Anterior cingulate cortex (tissue), 58 donors: Measurements from ENCODE around the gene SYT6.

Experiments
- DNase-seq, 58 donors: peaks; one replicate each; lab custom pipeline; 2025; lab: John Stamatoyannopoulos, UW

The SYT6 gene

DNA sequence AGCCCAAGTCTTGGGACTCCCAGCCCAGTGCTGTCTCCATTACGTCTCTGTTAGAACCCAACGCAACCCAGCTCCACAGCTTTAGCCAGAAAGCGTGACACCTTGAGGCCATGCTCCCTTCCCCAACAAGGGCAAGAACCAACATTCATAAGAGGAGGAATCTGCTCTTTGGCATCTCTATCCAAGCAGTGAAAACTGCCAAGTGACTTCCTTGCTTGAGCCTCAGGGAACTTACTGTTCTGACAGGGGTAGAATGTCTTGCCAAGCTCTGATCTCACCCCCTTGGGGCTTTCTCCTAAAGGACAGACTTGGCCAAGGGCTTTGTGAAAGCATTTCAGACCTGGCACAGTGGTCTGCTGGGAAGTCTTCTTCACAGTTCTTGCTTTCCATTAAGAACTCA lies 56.6 kb downstream of the SYT6 start:
- DNase-seq: no peak

DNA sequence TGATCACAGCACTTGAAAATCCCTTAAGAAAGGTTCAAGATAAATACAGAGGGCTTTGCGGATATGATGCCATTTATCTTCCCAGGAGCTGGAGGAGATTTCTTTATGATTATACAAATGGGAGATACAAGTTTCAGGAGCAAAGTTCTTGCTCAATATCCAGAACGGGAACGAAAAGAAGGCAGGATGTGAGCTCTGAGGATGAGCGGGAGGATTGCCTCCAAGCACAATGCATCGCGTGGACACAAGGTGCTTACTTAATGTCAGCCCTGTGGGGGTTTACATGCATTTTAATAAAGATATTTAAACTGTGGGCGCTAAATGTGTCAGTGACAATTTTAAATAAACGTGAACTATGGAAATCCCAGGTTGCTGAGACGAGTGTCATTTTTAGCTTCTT lies 59.0 kb downstream of the SYT6 start:
- DNase-seq: no peak

DNA sequence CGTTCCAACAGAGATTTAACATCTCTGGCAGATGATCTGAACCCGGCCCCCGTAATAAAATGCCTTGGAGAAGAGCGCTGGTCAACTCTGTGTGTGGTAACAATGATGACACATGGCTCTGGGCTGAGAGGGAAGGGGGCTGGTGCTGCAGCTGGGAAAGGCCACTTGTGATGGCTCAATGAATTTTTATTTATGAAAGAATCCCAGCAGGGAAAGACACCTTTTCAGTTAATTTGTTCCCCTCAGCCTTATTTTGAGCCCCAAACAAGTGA lies 59.4 kb downstream of the SYT6 start:
- DNase-seq: no peak

DNA sequence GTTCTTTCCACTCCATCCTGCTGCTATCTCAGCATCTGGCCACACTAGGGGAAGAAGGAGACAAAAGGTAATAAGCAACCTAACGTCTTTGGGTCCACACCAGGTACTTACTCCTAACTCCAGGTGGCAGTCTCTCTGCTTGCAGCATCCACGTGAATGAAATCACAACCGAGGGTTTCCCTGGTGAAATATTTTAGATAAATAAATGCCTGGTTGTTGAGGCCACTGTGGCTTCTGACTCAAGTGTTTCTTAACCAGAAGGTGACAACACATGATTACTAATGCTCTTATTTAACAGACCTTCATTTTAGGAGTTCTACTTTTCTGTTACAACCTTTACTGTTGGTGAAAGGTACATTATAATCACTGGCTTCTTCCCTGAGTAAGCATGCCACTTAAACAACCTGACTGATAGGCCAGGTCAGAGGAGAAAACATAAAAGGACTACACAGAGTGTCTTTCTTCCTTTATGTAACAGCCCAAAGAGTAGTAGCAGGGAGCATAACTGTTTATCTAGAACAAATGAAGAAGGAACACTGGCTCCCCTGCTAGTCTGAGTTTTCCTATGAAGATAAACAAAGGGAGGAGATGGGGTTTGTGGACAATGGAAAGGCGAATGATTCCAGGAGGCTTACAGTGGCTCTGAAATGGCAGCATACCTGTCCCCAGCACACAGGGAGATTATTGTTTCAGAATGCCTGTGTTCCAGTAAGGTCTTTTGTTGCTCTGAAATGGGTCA lies 59.9 kb downstream of the SYT6 start:
- DNase-seq: no peak

- DNase-seq: no peak
These were observed 61.2 kb downstream of the SYT6 start for GRCh38 chr1:114092186-114093062.

DNA sequence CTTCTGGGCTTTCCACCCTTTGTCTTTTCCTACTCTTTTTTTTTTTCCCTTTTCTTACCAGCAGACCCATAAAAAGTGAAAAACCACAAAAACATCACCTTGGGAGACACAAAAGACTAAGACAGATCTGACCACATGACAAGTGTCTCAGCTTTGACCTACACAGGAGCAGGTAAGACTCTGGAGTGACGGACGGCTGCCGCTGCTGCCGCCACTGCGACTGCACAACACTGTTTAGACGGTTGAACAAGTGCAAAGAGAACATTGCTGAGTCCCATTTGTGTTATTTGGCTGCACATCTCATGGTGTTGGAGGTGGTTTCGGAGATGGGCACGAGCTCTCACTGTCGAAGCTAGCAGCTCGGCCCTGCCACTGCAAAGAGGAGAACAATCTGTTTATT lies 62.0 kb downstream of the SYT6 start:
- no peak for DNase-seq

DNA sequence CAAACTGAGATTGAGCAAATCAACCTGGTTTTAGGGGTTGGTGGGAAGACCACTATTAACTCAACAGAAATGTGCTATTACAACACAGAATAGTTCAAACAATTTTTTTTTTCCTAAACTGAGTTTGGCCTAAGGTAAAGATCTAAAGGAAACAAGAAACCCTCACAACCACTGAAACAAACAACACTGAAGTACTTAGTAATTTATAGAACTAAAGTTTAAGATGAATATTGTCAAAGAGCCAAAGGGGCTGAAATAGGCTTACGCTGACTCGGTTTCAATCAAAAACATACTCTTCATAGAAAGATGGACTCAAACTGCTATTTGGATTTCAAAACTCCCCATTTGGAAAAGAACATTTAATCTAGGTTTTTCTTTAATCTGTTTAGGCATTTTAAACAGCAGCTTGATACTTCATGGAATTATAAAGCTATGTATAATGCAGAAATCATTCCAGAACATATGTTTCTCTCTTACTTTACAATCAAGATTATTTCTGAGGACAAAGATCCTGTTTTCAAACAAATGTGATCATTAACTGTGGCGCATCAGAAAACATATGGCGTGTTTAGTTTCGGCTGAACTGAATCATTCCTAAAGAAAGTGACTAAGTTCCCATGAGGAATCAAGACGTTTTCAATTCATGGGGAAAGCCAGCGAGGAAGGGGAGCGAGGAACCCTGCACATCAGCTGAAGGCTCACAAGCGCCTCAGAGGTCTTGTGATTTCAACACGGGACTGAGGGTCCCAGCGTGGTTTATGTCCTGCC lies 62.7 kb downstream of the SYT6 start:
- DNase-seq: no peak

DNA sequence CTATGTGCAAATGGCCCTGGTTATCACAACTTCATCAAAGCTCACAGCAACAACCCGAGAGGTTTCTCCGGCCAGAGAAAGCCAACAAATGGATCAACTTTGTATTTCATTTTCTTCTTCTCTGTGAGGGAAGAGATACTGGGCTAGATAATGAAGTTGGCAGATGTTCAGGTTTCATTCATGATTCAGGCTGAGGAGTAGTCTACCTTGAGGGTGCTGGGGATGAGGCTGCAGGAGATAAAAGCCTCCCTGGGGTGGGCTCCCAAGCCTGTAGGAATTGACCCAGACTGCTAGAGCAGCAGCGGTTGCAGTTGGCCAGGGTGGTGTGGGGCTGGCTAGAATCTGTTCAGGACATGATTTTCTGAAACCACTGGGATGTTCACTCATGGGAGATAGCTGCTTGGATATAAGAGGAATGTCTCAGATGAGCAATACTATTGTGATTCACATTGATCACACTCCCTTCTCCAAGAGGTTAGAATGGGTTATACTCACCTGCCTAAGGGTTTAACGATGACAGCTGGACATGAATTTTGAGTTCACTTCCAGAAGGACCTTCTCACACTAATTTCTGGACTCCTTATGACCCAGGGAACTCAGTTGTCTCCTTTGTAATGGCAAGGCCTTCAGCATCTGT lies 64.0 kb downstream of the SYT6 start:
- no peak for DNase-seq

- no peak for DNase-seq
These were observed 65.0 kb downstream of the SYT6 start for GRCh38 chr1:114088392-114089299.

- no peak for DNase-seq
These were observed 66.2 kb downstream of the SYT6 start for GRCh38 chr1:114087495-114087894.

DNA sequence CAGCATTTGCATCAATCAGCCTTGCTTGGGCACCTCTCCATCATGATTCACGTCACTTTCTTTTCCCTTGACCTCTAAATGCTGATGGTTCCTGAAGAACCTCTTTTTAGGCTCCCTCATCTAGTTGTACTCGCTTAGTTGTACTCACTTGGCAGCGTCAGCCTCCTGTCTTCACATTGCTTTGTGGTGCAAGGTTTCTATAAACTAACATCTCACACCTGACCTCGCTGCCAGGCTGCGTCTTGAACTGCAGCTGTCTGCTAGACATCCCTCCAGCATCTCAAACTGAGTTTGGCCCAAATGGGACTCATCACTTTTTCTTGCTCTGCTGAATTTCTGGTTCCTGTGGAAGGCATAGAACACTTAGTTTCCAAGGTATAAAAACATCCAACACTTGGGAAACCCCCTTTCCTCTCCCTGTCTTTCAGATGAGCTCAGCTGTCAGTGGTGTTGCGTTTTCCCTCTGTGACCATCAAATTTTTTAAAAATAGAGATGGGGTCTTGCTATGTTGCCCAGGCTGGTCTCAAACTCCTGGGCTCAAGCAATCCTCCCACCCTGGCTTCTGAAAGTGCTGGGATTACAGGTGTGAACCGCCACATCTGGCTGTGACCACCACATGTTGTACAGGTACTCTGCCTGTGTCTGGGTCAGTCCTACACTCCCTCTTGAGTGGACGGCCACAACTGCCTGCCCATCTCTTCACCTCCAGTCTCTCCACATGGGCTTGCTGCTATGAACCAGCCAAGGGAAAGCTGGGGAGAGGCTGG lies 66.9 kb downstream of the SYT6 start:
- DNase-seq: no peak

DNA sequence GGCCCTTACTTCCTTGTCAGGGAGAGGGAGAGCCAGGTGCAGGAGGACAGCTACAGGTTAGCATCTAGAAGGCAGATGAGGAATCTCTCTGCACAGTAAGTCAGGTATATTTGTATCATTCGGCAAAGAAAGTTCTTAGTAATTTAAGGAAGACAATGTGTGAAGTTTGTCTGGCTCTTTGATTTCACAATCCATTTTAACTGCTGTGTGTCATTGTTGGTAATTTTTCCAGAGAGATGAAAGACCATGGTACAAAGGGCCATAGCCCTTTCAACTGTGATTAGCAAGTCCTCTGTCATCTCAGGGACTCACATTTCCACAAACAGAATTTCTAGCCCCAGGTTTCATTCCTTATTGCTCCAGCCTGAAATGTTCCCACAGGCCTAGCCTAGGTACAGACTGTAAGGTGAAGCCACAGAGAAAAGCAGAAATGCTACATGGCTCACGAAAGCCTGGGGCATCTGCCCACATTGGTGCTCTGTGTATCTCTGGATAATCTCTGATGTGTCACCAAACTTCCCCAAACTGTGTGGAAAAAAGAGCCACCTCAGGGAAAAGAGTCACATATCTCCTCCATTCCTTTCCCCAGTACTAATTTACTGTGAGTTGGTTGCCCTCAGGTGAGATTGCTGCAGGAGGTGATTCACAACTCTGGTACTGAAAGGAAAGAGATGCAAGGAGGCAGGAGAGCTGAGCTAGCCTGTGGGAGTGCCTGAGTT lies 70.6 kb downstream of the SYT6 start:
- no peak for DNase-seq

GRCh38 chr1:114082304-114082630 lies 71.4 kb downstream of the SYT6 start:
- no peak for DNase-seq

DNA sequence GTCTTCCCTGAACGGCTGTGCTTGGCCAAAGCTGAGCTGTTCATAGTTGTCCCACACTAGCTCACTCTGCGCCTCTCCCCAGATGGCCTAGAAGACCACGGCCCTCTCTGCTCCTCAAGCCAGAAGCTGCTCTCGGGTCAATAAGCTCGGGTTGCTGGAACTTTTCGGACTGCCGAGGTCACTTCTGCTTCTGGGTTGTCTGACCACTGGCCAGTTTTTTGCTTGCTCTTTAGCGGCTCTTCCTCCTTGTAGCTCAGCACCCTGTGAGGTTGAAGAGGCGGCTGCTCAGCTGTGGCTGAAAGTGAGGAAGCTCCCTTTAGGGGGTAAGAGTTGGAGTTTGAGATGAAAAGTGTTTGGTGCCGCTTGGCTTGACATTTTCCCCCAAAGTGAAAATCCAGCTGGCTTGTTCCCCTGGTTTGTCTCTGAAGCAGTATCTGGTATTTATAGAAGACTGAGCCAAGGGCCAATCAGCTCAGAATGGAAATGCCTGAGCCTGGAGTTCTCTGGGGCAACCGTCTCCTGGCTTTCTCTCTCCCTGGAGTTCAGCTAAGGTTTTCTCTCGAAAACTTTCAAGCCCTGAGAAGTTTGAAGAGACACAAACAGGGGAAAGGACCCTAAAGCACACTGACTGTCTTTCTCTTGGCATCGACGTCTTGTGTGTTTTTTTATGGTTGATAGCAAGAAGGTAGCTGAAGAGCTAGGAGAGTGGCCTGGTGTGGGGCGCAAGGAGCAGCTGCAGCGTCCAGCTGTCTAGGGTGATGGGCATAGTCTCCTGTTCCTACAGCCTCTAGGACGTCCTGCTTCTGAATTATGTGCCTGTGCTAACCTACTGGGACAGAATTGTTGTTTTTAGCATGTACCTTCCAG lies 72.0 kb downstream of the SYT6 start:
- peak in 22 of 58 donors; percentile 3 to 48 (median 16) for DNase-seq

- no peak for DNase-seq
These were observed 72.9 kb downstream of the SYT6 start for GRCh38 chr1:114080511-114081436.

DNA sequence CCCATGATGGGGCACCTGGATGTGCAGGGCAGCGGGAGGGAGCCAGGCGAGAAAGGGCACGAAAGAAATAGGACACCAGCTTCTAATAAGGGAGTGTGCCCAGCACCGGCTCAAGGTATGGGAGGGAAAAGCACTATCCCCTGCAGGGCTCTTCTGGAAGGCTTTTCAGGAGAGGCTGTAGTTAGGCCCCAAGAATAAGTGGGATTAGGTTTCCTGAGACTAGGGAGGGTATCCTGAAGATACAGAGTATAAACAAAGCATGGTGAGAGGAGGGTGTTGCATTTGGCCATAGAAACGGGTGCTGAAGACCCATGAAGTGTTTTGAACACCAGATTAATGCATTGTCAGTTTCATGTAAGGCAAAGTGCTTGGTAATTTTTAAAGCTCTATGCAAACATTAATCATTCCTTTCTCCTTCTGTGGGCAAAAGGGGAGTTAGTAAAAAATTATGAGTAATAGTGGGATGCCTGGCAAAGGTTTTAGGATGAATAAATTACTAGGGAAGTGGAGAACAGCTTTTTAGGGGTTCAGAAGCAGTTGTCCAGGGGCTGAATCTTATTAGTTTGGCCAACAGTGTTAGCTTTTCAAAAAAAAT lies 74.0 kb downstream of the SYT6 start:
- no peak for DNase-seq
